Right forelimb (tissue), 1 donor: ENCODE measurements around the gene BMPR2.
"Not testable (repeated sequence)": the region's sequence is repeated elsewhere in the genome, so short reads cannot be mapped to it uniquely, and the experiment has no call there.

Source experiments
- DNase-seq: peaks from one replicate; pipeline ENCODE4 v3.0.0-alpha.2; 2018

The BMPR2 gene

DNA sequence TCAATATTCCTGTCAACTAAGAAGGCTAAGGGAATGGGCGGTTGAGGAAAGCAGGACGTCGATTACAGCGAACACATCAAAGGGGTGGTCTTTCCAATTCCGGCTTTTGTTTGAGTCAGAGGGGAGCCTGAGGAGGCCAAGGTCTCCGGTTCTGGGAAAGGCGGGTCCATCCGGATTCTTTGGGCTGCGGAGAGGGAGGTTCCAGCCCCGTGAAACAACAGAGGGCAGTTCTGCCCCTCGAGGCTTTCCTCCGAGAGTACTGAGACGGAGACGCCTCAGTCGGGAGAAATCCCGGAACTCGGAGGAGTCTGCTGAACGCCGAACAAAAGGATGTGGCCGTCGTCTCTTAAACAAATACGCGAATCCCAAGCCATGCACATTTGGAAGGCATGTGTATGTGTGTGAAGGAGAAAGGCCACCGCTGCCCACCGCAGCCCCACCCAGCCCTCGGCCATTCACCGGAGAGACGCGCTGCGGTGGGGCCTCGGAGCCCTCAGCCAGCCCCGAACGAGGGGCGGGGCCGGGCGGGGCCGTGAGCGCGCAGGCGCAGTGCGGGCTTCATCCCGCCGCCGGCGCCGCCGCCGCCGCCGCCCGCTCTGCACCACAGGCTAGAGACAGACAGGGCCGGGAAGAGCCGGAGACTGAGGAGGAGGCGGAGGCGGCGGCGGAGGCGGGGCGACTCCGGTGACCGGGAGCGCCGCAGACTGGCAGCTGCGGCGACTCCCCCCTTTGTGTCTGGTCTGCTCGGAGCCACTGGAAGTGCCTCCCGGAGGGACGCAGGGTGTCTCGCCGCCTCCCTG is at the start of gene BMPR2:
TSS of gene BMPR2 (plus strand) at position 719 of the 800 bp plus-strand sequence. CDS start 1,148 bp downstream, outside the sequence.
- peak; percentile 95 for DNase-seq

DNA sequence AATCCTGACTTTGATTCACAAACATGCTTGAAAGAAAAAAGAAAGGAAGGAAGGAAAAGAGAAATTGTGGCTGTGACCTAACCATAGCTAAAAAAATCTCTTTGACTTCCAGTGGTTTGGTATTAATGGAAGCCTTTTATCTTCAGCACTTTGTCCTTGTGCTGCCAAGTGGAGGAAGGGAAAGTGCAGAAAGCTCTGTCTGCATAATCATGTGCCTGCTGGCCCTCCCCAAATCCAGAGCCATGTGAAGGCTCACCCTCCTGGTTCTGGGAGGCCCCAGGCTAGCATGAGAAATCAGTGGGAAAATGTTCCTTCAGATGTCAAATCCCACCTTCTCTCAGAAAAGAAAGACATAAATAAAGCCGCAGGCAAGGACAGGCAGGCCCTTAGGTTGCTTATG is 48.3 kb upstream of the BMPR2 start:
- DNase-seq: no peak

DNA sequence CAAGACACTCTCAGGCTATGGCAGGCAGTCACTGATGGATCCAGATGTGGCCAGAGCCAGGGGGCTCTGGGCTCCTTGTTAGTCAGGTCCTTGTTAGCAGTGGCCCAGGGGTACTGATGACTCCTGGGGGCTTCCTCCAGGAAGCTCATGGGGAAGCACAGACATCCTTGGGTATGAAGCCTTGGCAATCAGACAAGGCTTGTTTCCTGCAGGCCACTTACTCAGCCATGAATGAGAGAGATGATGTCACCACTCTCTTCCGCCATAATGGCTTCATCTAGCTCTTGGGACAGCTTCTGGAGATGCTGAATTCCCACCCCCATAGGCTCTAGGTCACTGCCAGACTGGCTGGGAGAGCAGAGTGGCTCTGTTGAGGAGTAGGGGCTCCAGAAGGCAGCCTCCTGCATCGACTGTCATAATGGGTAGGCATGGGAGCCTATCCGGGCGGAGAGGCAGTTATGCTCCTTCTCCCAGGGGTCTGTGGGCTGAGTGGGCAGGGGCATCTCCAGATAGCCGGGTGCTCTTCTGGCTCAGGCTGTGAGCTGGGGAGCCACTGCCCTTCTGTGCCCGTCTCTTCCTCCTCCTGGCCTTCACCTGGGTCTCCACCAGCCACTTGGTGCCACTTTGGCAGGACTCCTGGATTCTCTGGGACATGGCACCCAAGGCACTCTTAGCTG is 40.2 kb upstream of the BMPR2 start:
- no peak for DNase-seq

DNA sequence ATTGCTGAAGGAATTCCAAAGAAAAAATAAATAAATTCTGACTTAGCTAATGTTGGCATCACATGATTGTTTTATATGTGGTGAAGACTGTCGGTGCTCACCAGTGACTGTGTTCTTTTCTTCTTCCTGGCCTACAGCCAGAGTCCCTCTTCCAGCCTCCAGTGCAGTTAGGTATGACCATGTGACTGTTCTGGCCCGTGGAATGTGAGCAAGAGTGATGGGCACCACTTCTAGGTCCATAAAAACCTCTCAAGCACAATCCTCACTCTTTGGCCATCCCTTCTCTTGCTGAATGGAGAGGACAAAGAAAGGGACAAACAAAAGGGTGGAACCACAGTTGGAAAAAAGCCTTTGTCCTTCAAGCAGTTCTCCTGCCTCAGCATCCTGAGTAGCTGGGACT is 39.0 kb upstream of the BMPR2 start:
- no peak for DNase-seq

DNA sequence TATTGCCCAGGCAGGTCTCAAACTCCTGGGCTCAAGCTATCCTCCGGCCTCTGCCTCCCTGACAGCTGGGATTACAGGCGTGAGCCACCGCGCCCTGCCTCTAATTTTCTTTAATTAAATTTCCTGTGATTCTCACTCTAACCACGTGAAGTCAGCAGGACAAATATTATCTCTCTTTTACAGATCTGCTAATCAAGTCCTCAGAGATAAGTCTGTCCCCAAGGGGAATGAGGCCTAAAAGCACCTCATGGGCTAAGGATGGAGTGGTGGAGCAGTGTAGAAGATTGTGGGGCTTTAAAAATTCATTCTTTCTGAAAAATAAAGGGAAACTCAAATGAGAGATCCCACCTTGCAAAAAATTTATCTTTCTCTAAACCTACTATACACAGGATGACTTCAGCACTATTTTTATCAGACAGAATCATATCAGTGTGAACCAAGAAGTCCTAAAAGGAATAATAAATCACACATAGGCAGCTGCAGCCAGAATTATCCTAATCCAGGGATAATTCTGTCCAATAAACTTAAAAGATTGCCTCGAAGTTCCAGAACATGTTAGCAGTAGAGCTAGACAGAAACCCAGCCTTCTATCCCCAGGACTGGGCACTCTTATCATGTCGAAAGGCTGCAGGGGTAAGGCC is 38.3 kb upstream of the BMPR2 start:
- no peak for DNase-seq

DNA sequence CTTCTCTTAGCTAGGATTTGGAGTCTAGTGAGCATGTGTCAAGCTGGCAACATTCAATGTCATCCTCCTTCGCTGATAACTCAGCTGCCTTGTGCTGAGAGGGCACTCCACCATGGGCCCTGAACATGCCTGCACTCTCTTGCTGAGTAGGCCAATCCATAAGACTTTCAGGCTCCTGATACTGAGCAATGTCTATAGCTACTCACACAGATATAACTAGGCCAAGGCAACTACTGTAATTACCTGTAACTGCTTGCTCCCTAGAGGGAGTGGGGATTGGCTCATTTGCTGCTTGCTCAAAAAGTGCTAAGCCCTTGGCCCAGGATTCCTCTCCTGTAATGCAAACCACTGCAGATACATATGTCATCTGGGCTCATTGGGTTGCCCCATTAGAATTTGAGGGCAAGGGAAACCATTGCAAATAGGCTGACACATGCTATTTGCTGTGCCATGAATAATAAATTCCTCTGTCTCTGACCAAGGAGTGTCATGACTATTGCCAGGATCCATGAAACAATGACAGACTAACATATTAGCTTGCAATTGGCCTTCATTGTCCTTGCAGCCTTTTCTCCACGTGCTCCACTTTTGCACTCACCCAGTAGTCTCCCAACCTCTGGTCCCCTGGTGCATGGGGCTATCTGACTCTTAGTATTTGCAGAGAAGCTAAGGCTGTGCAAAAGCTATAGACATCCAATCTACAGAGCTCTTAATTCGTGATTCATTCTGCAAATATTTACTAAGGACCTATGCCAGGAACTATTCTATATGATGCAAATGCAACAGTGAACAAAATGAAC is 36.9 kb upstream of the BMPR2 start:
- no peak for DNase-seq

DNA sequence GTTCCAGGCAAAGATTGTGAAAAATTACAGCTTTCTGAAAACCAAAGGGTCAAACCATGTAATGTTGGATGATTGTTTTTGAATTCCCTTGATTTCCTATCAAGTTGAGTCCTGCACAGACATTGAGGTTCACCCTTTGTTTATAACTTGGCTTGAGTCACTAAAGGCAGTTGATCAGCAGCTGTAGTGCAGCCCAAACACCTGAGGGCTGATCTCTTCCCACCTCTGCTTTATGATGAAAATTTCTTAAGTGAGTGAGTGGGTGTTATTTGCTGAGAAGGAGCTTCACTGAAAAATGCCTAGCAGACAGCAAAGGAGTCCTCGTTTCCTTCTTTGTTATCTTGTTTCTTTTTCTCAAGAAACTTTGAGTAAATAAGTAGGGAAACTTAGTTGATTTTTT is 31.9 kb upstream of the BMPR2 start:
- no peak for DNase-seq

DNA sequence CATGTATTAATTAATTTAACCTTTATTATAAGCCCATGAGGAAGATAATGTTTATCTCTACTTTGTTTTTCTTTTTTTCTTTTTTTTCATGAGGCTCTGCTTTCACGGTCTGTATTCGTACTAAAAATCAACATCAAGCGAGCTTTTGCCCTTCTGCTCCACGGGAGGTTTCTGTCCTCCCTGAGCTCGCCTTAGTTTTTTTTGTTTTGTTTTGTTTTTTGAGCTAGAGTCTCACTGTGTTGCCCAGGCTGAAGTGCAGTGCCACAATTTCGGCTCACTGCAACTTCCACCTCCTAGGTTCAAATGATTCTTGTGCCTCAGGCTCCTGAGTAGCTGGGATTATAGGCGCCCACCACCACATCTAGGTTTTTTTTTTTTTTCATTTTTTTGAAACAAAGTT is 29.9 kb upstream of the BMPR2 start:
- no peak for DNase-seq

DNA sequence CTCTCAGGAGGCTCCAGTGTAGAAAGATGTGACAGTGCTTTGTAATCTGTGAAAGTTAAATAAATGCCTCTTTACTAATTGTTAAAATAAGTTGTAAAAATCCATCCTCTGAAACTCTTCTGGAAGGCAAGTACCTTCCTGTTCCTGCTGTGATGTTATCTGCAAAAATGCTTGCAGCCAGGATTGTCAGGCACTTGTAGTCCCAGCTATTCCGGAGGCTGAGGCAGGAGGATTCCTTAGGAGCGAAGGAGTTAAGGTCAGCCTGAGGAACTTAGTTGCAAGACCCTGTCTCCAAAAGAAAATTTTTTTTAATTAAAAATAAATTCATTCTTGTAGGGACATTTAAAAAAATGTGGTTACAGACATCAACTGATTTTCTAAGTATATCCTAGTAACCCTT is 22.7 kb upstream of the BMPR2 start:
- DNase-seq: no peak

DNA sequence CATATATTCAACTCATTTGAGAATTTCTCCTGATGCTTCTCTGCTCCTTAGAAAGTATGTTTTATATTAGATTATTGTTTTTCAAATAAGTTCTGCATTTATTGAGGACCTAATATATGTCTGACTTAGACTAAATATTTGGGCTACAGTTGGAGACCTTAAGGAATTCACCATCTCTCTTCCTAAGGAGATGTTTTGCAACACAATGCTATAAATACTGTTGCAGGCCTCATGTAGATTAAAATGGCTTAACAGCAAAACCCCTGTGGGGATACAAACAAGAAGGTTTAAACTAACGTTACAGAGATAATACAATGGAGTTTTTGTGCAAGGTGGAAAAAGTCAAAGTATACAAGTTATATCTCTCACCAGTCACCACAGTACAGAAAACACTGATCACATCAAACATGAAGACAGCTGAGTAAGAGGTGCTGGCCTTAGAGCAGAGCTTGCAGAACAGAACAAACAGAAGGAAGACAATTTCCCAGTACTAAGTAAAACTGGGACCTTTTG is 20.1 kb upstream of the BMPR2 start:
- no peak for DNase-seq

DNA sequence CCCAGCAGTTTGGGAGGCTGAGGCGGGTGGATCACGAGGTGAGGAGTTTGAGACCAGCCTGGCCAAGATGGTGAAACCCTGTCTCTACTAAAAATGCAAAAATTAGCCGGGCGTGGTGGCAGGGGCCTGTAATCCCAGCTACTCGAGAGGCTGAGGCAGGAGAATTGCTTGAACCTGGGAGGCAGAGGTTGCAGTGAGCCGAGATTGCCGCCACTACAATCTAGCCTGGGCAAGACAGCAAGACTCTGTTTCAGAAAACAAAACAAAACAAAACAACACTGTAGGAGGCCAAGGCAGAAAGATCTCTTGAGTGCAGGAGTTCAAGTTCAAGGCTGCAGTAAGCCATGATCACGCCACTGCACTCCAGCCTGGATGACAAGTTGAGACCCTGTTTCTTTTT is 17.2 kb upstream of the BMPR2 start:
- not testable (repeated sequence) for DNase-seq

DNA sequence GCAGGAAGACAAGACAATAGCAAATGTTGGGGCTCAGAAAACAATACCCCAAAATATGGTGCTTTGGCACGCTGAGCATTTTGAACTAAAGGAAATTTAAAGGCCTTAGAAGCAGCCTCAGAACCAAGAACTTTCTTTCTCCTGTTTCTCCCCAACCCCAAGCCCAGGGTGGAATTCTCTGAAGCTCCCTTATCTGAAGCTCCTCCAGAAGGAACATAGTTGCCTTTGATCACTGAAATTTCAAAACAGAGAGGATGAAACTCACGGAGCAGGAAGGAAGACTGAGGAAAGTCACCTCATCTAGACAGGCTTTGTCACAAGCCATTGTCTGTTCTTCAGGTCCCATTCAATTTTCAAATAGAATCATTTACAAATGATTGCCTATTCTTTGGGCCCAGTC is 15.5 kb upstream of the BMPR2 start:
- DNase-seq: no peak

DNA sequence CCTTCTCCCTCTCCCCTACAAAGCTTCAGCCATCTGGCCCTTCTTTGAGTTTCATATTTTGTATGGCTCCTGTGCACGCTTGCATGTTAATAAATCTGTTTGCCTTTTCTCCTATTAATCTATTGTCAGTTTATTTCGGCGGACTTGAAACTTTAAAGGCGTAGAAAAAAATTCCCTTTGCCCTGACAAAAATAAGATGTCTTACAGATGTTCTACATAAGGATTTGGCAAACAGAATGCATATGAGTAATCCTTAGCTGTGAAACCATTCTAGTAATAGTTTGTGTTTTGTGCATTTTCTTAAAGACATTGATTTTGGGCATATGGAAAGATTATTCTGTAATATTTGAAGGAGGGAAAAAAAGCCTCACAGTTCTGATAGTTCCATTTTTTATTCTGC is 15.0 kb upstream of the BMPR2 start:
- DNase-seq: no peak

DNA sequence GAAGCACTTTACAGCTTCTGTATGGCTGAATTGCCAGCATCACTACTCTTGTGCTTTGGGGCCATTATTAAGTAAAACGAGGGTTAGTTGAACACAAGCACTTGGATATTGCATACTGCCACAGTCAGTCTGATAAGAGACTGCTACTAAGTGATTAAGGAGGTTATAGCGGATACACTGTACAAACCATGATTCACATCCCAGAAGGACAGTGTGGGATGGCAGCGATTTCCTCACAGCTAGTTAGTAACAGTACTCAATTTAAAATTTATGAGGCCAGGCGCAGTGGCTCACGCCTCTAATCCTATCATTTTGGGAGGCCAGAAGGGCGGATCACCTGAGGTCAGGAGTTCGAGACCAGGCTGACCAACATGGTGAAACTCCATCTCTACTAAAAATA is 2.6 kb upstream of the BMPR2 start:
- no peak for DNase-seq

DNA sequence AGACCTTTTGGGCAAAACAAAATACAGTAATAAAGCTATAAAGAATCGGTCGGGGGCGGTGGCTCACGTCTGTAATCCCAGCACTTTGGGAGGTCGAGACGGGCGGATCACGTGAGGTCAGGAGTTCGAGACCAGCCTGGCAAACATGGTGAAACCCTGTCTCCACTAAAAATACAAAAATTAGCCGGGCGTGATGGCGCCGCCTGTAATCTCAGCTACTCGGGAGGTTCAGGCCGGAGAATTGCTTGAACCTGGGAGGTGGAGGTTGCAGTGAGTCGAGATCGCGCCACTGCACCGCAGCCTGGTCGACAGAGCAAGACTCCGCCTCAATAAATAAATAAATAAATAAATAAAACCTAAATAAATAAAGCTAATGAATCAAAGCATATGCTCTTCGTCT is 1.7 kb upstream of the BMPR2 start:
- not testable (repeated sequence) for DNase-seq

DNA sequence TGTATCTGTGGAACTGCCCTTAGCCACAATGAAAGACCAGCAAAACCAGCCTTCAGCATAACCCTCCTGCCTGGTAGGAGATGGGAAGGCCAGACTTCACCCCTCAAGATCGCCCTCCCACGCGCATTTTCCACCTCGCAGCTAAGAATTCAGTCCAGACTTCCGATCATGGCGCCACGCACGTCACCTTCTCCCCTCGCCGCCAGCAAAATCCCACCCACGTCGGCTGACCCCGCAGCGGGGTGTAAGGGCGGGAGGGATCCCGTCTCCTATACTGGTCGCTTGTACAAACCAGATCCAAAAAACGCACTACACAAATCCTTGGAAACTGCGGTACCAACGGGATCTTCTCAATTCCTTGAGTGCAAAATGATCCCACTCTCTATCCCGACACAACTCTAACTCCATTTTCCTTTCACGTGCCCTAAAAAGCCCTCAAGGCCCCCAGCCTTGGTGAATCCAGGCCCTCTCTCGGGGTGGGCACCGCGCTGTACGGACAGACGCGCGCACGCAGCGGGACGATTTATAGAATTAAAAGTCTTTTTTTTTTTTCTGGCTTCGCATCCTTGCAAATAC is 1.0 kb upstream of the BMPR2 start:
- DNase-seq: peak; percentile 90

DNA sequence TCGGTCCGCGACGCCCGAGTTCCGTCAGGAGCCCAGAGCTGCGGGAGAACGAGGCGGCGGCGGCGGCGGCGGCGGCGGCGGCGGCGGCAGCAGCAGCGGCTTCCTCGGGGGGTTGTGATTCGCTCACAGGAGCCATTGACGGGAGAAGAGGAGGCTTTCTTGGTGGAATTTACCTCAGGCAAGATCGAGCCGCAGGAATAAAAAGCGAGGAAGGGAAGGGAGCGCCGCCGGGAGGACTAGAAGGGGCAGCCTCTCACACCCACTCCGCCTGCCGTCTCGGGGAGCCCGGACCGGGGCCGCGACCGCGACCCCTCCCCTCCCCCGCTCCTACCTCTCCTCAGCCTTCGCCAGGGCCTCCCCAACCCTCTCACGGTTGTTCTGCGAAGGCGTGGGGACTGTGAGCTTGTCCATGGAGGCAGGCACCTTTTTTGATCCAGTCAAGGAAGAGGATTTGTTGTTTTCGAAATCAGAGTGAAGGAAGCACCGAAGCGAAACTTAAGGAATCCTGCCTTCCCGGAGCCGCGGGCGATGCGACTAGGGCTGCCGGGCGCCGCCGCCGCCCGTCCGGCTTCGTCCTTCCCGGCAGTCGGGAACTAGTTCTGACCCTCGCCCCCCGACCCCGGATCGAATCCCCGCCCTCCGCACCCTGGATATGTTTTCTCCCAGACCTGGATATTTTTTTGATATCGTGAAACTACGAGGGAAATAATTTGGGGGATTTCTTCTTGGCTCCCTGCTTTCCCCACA is 506 bp downstream of the BMPR2 start:
- peak; percentile 80 for DNase-seq

DNA sequence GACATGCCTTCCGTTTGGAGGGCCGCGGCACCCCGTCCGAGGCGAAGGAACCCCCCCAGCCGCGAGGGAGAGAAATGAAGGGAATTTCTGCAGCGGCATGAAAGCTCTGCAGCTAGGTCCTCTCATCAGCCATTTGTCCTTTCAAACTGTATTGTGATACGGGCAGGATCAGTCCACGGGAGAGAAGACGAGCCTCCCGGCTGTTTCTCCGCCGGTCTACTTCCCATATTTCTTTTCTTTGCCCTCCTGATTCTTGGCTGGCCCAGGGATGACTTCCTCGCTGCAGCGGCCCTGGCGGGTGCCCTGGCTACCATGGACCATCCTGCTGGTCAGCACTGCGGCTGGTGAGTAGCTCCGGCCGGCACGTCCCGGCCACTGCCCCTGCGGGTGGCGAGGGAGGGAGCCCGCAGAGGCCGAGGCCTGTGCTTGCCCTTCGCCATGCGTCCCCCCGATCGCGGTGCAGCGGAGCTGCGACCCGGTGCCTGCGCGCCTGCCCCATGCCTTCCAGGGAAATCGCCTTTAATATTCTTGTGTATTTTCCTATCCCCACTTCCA is 1.2 kb downstream of the BMPR2 start:
- DNase-seq: peak; percentile 65

DNA sequence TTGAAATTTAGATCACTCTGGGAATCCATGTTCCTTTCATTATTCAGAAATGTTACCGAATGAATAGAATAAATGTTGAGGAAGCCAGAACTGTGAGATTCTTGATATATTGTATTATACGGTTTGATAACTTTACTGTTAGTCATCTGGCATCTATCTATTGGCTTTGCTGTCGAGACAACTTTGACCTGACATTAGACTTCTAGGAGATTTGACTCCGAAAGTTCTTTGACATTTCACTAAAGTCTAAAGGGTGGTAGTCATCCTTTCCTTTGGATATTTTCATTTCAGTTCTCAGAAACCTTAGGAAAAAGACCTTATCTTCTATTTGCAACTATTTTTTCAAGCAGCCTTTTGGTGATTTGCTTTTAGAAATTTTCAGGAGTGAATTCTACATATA is 1.9 kb downstream of the BMPR2 start:
- no peak for DNase-seq

DNA sequence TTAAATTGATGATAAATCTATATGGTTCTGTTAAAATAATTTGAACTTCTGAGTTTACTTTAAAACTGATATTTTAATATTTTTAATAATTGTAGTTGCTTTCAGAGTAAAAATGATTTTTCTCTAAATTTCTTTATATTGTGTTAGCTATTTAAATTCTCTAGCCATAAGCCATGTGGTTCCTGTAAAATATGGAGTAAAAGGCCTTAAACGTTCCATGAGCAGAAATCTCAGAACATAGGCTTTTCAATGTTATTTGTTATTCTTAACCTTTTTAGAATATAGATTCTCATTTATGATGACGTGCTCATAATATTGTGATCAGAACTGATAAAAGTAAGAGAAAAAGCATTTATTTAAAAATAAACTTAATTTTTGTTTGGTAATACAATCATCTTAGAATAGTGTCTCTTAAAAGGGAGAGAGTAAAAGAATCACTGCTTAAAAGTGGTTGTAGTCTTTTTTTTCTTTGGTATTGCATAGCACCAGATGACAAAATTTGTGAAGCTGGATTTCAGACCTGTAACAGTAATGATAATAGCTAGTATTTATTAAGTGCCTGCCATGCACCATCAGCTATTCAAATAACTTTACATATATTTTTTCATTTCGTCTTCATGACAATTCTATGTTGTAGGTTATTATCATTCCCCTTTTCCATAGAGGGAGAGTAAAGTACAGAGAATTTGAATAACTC is 2.7 kb downstream of the BMPR2 start:
- DNase-seq: no peak

DNA sequence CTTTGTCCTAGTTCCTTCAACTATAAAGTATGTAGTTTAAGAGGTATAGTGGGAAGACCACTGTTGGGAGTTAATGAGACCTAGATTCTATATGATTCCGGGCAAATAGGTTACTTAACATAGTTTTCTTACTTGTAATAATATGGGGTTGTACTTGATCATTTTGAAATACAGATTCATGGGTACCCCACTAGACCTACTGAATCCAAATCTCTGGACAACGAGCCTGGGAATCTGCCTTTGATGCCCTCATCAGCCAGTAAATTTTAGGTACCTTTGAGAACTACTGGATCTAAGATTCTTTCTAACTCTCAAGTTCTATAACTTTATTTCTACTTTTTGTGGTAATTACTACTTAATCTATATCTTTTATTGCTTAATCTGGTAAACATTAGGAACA is 6.6 kb downstream of the BMPR2 start:
- DNase-seq: no peak
